ENCODE measurements around the gene FNDC3B. TPM values are rescaled to one million over a fixed set of nuclear protein-coding genes. Genes with fewer than 3 reads are reported as not detected.

Gene FNDC3B
- total and polyA plus RNA-seq, 2 donors (not counting 3 experiments of a cell fraction or from before 2014, with no cell fraction given) = 91.6 to 295 TPM

DNA sequence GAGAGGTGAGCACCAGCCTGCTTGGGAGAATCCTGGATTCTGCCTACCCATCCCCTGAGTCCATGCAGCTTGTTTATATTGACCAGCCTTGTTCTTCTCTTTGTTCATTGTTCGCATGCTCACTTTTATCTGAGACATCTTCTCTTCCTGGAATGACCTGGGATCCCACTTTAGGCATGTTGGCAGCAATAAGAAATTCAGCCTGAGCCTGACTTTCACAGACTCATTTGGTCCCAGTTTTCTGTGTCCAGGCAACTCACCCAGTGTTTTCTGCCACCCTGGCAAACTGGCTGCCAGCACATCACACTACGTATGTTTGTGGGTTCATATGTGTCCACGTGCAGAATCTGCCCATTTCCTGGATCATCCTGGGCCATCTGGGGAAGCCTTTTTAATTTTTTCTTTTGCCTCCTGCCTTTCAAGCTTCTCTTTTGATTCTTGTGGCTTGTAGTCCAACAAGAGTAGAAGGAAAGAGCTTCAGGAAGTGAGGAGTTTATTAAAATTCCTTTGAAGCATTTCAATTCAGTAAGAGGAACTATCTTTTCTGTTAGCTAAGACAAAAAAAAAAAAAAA, 199.9 kb downstream of the FNDC3B start:
- H3K9ac ChIP-seq (replicated peaks; ENCODE audit: extremely low read depth, insufficient read depth, low read length) = no peak overlapping the region
- POLR2A ChIA-PET = interaction anchor here (0.7 kb wide), 1 partner anchor 33 kb away, joined by 8 read pairs; no protein-coding TSS in a partner anchor
- H2AFZ ChIP-seq (ENCODE audit: low read depth, low read length) = no peak overlapping the region
- CTCF ChIA-PET = interaction anchor here (0.7 to 1.1 kb wide), 2 partner anchors 22 to 70 kb away, joined by 3 read pairs; no protein-coding TSS in a partner anchor
- dilution Hi-C loops (cut with MboI; ENCODE audit: extremely low pct_ligation_motif_present, low sequenced_read_pairs) = no loop called here
- TF ChIP-seq EZH2 (IDR thresholded peaks at IDR 0.05; ENCODE audit: borderline replicate concordance, low read depth, low read length, severe bottlenecking) = no peak
- TF ChIP-seq, protein P1, sequence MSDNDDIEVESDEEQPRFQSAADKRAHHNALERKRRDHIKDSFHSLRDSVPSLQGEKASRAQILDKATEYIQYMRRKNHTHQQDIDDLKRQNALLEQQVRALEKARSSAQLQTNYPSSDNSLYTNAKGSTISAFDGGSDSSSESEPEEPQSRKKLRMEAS (IDR thresholded peaks at IDR 0.05; ENCODE audit: insufficient read depth, insufficient read length) = no peak
- TF ChIP-seq MYC (IDR thresholded peaks at IDR 0.05; ENCODE audit: low read depth, low read length) = no peak
- TF ChIP-seq JUN (IDR thresholded peaks at IDR 0.05; ENCODE audit: borderline replicate concordance, insufficient read depth, insufficient read length, low read depth) = no peak
- TF ChIP-seq, protein P2, sequence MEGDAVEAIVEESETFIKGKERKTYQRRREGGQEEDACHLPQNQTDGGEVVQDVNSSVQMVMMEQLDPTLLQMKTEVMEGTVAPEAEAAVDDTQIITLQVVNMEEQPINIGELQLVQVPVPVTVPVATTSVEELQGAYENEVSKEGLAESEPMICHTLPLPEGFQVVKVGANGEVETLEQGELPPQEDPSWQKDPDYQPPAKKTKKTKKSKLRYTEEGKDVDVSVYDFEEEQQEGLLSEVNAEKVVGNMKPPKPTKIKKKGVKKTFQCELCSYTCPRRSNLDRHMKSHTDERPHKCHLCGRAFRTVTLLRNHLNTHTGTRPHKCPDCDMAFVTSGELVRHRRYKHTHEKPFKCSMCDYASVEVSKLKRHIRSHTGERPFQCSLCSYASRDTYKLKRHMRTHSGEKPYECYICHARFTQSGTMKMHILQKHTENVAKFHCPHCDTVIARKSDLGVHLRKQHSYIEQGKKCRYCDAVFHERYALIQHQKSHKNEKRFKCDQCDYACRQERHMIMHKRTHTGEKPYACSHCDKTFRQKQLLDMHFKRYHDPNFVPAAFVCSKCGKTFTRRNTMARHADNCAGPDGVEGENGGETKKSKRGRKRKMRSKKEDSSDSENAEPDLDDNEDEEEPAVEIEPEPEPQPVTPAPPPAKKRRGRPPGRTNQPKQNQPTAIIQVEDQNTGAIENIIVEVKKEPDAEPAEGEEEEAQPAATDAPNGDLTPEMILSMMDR (IDR thresholded peaks at IDR 0.05; ENCODE audit: extremely low read depth in 1 of 2, insufficient read depth in 1 of 2, low read depth in 1 of 2, low read length in 2 of 2) = no peak
- TF ChIP-seq FOS (IDR thresholded peaks at IDR 0.05; ENCODE audit: borderline replicate concordance, insufficient read depth, low read length) = no peak
- TF ChIP-seq POLR2A (IDR thresholded peaks at IDR 0.05; ENCODE audit: low read depth, low read length) = no peak
- peak; percentile 20 for TF ChIP-seq POLR2AphosphoS5 (IDR thresholded peaks at IDR 0.05; ENCODE audit: insufficient read depth, low read depth, low read length)
- no peaks in the 10 kb centered on the region for H3K27me3 ChIP-seq (ENCODE audit: control insufficient read depth in 2 of 2, insufficient read depth in 2 of 2, low read length in 2 of 2)
- no peak overlapping the region for H3K4me2 ChIP-seq (ENCODE audit: insufficient read depth, low read length)
- H3K9me3 ChIP-seq (replicated peaks; ENCODE audit: control insufficient read depth, insufficient read depth, low read length) = peaks cover 5% of the 10 kb centered on the region
- peaks cover 4 to 8% of the 10 kb centered on the region in 2 experiments for H3K36me3 ChIP-seq (ENCODE audit: control insufficient read depth in 2 of 2, extremely low read depth in 1 of 2, insufficient read depth in 2 of 2, low read length in 2 of 2)
- DNase-seq (ENCODE audit: low read depth, low spot score) (no peak), FAIRE-seq (no peak)
- no TSS peak for BruUV-seq (replicated peaks)
- intact Hi-C loops (cut with micrococcal nuclease) = no loop called here
- H3K27ac ChIP-seq (ENCODE audit: insufficient read depth, low read depth, low read length) = no peak overlapping the region
- no peak overlapping the region for H3K4me3 ChIP-seq (replicated peaks in 1 of 3; ENCODE audit: insufficient read depth in 1 of 3, low read depth in 1 of 3, low read length in 3 of 3)
- no peaks in the 10 kb centered on the region for H3K9me1 ChIP-seq (replicated peaks; ENCODE audit: control insufficient read depth, extremely low read depth, insufficient read depth, low read length)
- peaks cover 66% of the 10 kb centered on the region for H3K79me2 ChIP-seq (ENCODE audit: control insufficient read depth, insufficient read depth, low read length)
- peaks cover 7% of the 10 kb centered on the region for H4K20me1 ChIP-seq (replicated peaks; ENCODE audit: control insufficient read depth, extremely low read depth, insufficient read depth, low read length)
- peaks cover 16% of the 10 kb centered on the region for H3K4me1 ChIP-seq (ENCODE audit: control insufficient read depth, extremely low read depth, insufficient read depth, low read length)
